A549 (cell line): ENCODE data around the gene PLAC8. TPM values are rescaled to one million over a fixed set of nuclear protein-coding genes. Genes with fewer than 3 reads are reported as not detected.
A peak's percentile ranks its signal among the peaks of the same experiment; 100 is the strongest.

Source experiments
- ATAC-seq, 2 experiments: fragments of 200-7000 bp in 1 of 2; fragments of >200 bp in 1 of 2; cut with Nextera tagmentation in 1 of 2; cut with Tn5 transposase in 1 of 2; 3 replicates each; pipeline versions ENCODE4 v1.8.0 to v1.9.1; 2018 to 2020; ENCODE audit warnings: mild to moderate bottlenecking in 1 of 2, moderate library complexity in 1 of 2
- CTCF ChIA-PET: fragments of 300-600 bp; sonication (Branson Sonifier 250); formaldehyde crosslinking; extraction: SDS; loops from one replicate; lab custom pipeline; 2021; ENCODE audit warnings: antibody characterized with exemption, inconsistent platforms; lab: Yijun Ruan, JAX
- POLR2A ChIA-PET: fragments of 350-600 bp; formaldehyde crosslinking; extraction: SDS; loops from one replicate; lab custom pipeline; 2021; ENCODE audit warnings: antibody characterized with exemption, inconsistent platforms; lab: Yijun Ruan, JAX
- DNase-seq, 2 experiments: peaks; one replicate each; pipeline versions ENCODE4 v3.0.0 to v3.0.0-alpha.2; 2011 to 2016; ENCODE audit warnings: low read depth in 1 of 2, low spot score in 1 of 2
- FAIRE-seq: peaks from 2 replicates; lab custom pipeline; 2011; peaks lifted over from hg19 to GRCh38; lab: Jason Lieb, UNC
- H3K27ac ChIP-seq, 2 experiments: fragments of >200 bp; sonication (Bioruptor Twin); formaldehyde crosslinking; 3 replicates each; pipeline ENCODE4 v1.5.1; 2016 to 2017
- H3K4me1 ChIP-seq: fragments of >200 bp; sonication (Bioruptor Twin); formaldehyde crosslinking; 3 replicates; pipeline ENCODE4 v1.6.1; 2016
- H3K4me2 ChIP-seq: fragments of >200 bp; sonication (Bioruptor Twin); formaldehyde crosslinking; 3 replicates; pipeline ENCODE4 v1.6.1; 2016
- H3K4me3 ChIP-seq: fragments of >200 bp; sonication (Bioruptor Twin); formaldehyde crosslinking; 3 replicates; pipeline ENCODE4 v1.5.1; 2016
- H3K9me3 ChIP-seq: fragments of >200 bp; sonication (Bioruptor Twin); formaldehyde crosslinking; 3 replicates; pipeline ENCODE4 v1.6.1; 2016
- CEBPB ChIP-seq, 2 experiments: fragments of >200 bp in 1 of 2; sonication (Bioruptor Twin) in 1 of 2; formaldehyde crosslinking in 1 of 2; IDR thresholded peaks; 2 replicates each; pipeline ENCODE4 v1.6.1; 2012 to 2016
- EHMT2 ChIP-seq: fragments of 200-600 bp; sonication (generic); IDR thresholded peaks from 2 replicates; pipeline ENCODE4 v1.6.1; 2016; ENCODE audit warnings: antibody characterized with exemption, low read depth, mild to moderate bottlenecking, moderate library complexity
- ELK1 ChIP-seq: fragments of 150-350 bp; IDR thresholded peaks from 2 replicates; pipeline ENCODE4 v1.6.1; 2014; ENCODE audit warnings: low read depth, mild to moderate bottlenecking, low read length
- EP300 ChIP-seq, 2 experiments: fragments of >200 bp; sonication (Bioruptor Twin); formaldehyde crosslinking; IDR thresholded peaks; 2 replicates in 1 of 2; 3 replicates in 1 of 2; pipeline ENCODE4 v1.6.1; 2016 to 2017
- FOSB ChIP-seq: fragments of 250-450 bp; sonication (Bioruptor Pico); IDR thresholded peaks from 2 replicates; pipeline ENCODE4 v1.5.0; 2020; ENCODE audit warnings: mild to moderate bottlenecking, moderate library complexity
- FOSL2 ChIP-seq, 2 experiments: fragments of 450-650 bp in 1 of 2; fragments of >200 bp in 1 of 2; sonication (Bioruptor Twin) in 1 of 2; formaldehyde crosslinking; IDR thresholded peaks; 2 replicates each; pipeline versions ENCODE4 v1.5.0 to v1.6.1; 2016 to 2020; ENCODE audit warnings: mild to moderate bottlenecking in 1 of 2, moderate library complexity in 1 of 2
- HDAC2 ChIP-seq: fragments of 200-600 bp; sonication (generic); IDR thresholded peaks from 2 replicates; pipeline ENCODE4 v1.6.1; 2016
- HOXA7 ChIP-seq: fragments of 250-450 bp; sonication (Bioruptor Pico); IDR thresholded peaks from 2 replicates; pipeline ENCODE4 v1.5.0; 2020; ENCODE audit warnings: mild to moderate bottlenecking, moderate library complexity
- JUN ChIP-seq, 2 experiments: fragments of >200 bp; sonication (Bioruptor Twin); formaldehyde crosslinking; IDR thresholded peaks; 2 replicates in 1 of 2; 3 replicates in 1 of 2; pipeline ENCODE4 v1.6.1; 2016 to 2017
- JUNB ChIP-seq: fragments of >200 bp; sonication (Bioruptor Twin); formaldehyde crosslinking; IDR thresholded peaks from 2 replicates; pipeline ENCODE4 v1.6.1; 2016
- KDM5A ChIP-seq: fragments of 200-600 bp; sonication (generic); IDR thresholded peaks from 2 replicates; pipeline ENCODE4 v1.6.1; 2016; ENCODE audit warnings: antibody characterized with exemption, mild to moderate bottlenecking
- MAFK ChIP-seq: fragments of 450-650 bp; IDR thresholded peaks from 2 replicates; pipeline ENCODE4 v1.6.1; 2014; ENCODE audit not compliant: partially characterized antibody
- NFE2L2 ChIP-seq: fragments of 150-350 bp; conservative IDR thresholded peaks from 2 replicates; pipeline ENCODE4 v1.6.1; 2014; ENCODE audit warnings: low read length
- PHF8 ChIP-seq: fragments of 200-600 bp; sonication (generic); IDR thresholded peaks from 2 replicates; pipeline ENCODE4 v1.6.1; 2016; ENCODE audit warnings: low read depth, mild to moderate bottlenecking, antibody characterized with exemption, moderate library complexity, borderline replicate concordance
- REST ChIP-seq: fragments of 200-600 bp; sonication (generic); IDR thresholded peaks from 2 replicates; pipeline ENCODE4 v1.6.1; 2016; ENCODE audit warnings: antibody characterized with exemption, mild to moderate bottlenecking, moderate library complexity
- ZNF302 ChIP-seq: fragments of 250-450 bp; sonication (Bioruptor Pico); IDR thresholded peaks from 2 replicates; pipeline ENCODE4 v1.9.0; 2021; ENCODE audit warnings: inconsistent platforms, mild to moderate bottlenecking, moderate library complexity
- WGBS: methylation state at CpG from one replicate; pipeline ENCODE4 v1.1.6; 2017; ENCODE audit errors: missing lambda C conversion rate; 5-methylcytosine and 5-hydroxymethylcytosine counted together
- polyA plus RNA-seq, 4 experiments: library from polyadenylated mRNA; depleted of rRNA in 3 of 4; stranded (reverse); fragments of >200 nt; fragmentation: RNase III in 1 of 4; extraction: RNeasy Plus Mini Kit Qiagen cat#74134 plus additional on column Dnase treatment in 1 of 4; gene quantifications; 2 replicates in 3 of 4; 3 replicates in 1 of 4; pipeline ENCODE4 v1.2.3, GENCODE V29; 2011 to 2017
- TF ChIP-seq, protein P1 (sequence below): fragments of >200 bp; sonication (Bioruptor Twin); formaldehyde crosslinking; IDR thresholded peaks from 3 replicates; pipeline ENCODE4 v1.6.1; 2016

Gene PLAC8
- polyA plus RNA-seq, 2 of the 4 experiments (the other 2 are of a cell fraction): 1.6 to 8.0 TPM

DNA sequence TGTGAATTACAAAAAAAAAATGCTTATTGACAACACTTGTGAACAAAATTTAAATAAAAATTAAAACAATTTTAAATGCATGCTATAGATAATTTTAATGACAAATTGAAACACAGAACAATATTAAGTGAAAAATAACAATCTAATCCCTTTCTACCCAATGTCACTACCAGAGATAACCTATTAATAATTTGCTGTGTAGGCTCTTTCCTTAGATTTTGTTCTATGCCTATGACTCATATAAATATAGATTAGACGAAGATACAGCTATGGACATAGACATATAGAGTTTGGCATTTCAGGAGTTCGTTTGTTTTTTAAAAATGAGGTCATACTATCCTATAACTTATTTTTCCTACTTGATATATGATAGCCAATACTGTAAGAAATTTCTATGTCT, 18.1 kb downstream of the PLAC8 start:
- no peak overlapping the region for H3K4me3 ChIP-seq
- TF ChIP-seq MAFK (peak; percentile 24), FOSL2 (IDR thresholded peaks at IDR 0.05) (no peak), FOSL2 (CRISPR knock-in tag; IDR thresholded peaks at IDR 0.05) (no peak; the same call in 1 of the 2 replicates)
- TF ChIP-seq, all 56 proteins: peak for 1
- ChIA-PET CTCF (interaction anchor here (0.6 to 2.9 kb wide), 3 partner anchors 11 to 153 kb away, joined by 3 to 14 read pairs (median 3); no protein-coding TSS in a partner anchor), POLR2A (no interaction called here)
- ATAC-seq (no peak), DNase-seq (no peak), FAIRE-seq (no peak)
- Histone ChIP-seq H3K4me1 (peaks cover 14% of the 10 kb centered on the region; the same call in 2 of the 3 replicates), H3K9me3 (no peaks in the 10 kb centered on the region), H3K27ac (no peak overlapping the region), H3K4me2 (no peak overlapping the region)
- WGBS: 45% methylated on average over 2 of the region's 2 CpGs

DNA sequence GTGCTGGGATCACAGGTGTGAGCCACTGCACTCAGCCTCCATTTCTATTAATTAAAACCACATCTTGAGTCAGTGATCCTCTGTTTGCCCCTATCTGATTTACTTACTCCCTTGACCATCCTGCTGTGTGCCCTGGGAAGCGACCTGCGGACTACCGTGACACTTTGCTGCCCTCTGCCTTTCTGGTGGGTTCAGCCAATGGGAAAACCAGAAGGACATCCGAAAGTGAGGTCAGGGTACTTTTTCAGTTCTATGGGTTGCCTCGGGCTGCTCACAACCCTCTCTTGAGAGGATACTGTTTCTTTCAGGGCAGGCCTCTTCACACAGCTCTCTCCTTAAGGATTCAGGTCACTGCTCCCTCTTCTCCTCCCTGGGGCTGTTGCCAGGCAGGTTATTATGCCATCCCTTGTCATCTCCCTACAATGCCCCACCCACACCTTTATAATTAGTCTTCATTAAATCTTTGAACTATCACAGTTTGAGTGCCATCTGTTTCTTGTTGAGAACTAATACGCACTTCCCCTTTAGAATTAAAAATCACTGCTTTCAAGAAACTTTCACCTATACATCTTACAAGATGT, 21.4 kb downstream of the PLAC8 start:
- Histone ChIP-seq H3K9me3 (no peaks in the 10 kb centered on the region), H3K4me1 (peaks cover 14% of the 10 kb centered on the region; the same call in 2 of the 3 replicates), H3K4me3 (no peak overlapping the region), H3K4me2 (no peak overlapping the region), H3K27ac (no peak overlapping the region)
- no peak for ATAC-seq
- no peak for TF ChIP-seq KDM5A
- no peak for TF ChIP-seq REST
- no peak for TF ChIP-seq PHF8
- no peak for TF ChIP-seq CEBPB (IDR thresholded peaks at IDR 0.05)
- no peak for TF ChIP-seq ZNF302 (CRISPR knock-in tag)
- TF ChIP-seq NFE2L2: no peak
- no peak for TF ChIP-seq HDAC2
- no peak for TF ChIP-seq ELK1
- no peak for TF ChIP-seq EP300 (IDR thresholded peaks at IDR 0.05)
- TF ChIP-seq EHMT2: no peak
- TF ChIP-seq, protein P1, sequence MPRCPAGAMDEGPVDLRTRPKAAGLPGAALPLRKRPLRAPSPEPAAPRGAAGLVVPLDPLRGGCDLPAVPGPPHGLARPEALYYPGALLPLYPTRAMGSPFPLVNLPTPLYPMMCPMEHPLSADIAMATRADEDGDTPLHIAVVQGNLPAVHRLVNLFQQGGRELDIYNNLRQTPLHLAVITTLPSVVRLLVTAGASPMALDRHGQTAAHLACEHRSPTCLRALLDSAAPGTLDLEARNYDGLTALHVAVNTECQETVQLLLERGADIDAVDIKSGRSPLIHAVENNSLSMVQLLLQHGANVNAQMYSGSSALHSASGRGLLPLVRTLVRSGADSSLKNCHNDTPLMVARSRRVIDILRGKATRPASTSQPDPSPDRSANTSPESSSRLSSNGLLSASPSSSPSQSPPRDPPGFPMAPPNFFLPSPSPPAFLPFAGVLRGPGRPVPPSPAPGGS: no peak
- no peak for TF ChIP-seq FOSB (CRISPR knock-in tag)
- TF ChIP-seq JUNB: no peak
- no peak for TF ChIP-seq JUN (IDR thresholded peaks at IDR 0.05)
- TF ChIP-seq HOXA7 (CRISPR knock-in tag): no peak
- FAIRE-seq: no peak
- ChIA-PET CTCF (interaction anchor here (1.1 to 1.7 kb wide), 2 partner anchors 18 to 167 kb away, joined by 5 to 7 read pairs; no protein-coding TSS in a partner anchor), POLR2A (no interaction called here)
- no peak for DNase-seq
- WGBS: 87% methylated on average over 6 of the region's 6 CpGs
